ENCODE measurements around the gene HLA-DPB1.

DNA sequence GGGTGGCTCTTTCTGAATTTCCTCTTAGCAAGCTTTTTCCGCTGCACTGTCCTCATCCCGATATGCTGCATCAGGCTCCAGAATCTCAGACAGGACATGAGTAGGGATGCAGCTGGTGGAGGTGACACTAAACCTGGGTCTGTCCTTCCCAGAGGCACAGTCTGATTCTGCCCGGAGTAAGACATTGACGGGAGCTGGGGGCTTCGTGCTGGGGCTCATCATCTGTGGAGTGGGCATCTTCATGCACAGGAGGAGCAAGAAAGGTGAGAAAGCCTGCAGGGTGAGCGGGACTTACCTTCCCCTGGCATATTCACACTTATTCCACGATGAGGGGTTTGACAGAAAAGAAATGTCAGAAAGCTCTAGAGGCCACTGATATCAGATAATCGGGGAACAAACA lies 9.8 kb downstream of the HLA-DPB1 start:
- TF ChIP-seq EZH2 (IDR thresholded peaks at IDR 0.05; ENCODE audit: borderline replicate concordance, insufficient read depth, low read length, poor library complexity, severe bottlenecking) (no peak), POLR2AphosphoS5 (IDR thresholded peaks at IDR 0.05) (no peak), EP300 (conservative IDR thresholded peaks at IDR 0.05; ENCODE audit: poor library complexity, severe bottlenecking) (no peak), MXI1 (conservative IDR thresholded peaks at IDR 0.05; ENCODE audit: poor library complexity, severe bottlenecking) (no peak), RAD21 (conservative IDR thresholded peaks at IDR 0.05) (no peak)
- TF ChIP-seq, protein P1, sequence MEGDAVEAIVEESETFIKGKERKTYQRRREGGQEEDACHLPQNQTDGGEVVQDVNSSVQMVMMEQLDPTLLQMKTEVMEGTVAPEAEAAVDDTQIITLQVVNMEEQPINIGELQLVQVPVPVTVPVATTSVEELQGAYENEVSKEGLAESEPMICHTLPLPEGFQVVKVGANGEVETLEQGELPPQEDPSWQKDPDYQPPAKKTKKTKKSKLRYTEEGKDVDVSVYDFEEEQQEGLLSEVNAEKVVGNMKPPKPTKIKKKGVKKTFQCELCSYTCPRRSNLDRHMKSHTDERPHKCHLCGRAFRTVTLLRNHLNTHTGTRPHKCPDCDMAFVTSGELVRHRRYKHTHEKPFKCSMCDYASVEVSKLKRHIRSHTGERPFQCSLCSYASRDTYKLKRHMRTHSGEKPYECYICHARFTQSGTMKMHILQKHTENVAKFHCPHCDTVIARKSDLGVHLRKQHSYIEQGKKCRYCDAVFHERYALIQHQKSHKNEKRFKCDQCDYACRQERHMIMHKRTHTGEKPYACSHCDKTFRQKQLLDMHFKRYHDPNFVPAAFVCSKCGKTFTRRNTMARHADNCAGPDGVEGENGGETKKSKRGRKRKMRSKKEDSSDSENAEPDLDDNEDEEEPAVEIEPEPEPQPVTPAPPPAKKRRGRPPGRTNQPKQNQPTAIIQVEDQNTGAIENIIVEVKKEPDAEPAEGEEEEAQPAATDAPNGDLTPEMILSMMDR (IDR thresholded peaks at IDR 0.05; ENCODE audit: poor library complexity, severe bottlenecking): no peak
- TF ChIP-seq, protein P2, sequence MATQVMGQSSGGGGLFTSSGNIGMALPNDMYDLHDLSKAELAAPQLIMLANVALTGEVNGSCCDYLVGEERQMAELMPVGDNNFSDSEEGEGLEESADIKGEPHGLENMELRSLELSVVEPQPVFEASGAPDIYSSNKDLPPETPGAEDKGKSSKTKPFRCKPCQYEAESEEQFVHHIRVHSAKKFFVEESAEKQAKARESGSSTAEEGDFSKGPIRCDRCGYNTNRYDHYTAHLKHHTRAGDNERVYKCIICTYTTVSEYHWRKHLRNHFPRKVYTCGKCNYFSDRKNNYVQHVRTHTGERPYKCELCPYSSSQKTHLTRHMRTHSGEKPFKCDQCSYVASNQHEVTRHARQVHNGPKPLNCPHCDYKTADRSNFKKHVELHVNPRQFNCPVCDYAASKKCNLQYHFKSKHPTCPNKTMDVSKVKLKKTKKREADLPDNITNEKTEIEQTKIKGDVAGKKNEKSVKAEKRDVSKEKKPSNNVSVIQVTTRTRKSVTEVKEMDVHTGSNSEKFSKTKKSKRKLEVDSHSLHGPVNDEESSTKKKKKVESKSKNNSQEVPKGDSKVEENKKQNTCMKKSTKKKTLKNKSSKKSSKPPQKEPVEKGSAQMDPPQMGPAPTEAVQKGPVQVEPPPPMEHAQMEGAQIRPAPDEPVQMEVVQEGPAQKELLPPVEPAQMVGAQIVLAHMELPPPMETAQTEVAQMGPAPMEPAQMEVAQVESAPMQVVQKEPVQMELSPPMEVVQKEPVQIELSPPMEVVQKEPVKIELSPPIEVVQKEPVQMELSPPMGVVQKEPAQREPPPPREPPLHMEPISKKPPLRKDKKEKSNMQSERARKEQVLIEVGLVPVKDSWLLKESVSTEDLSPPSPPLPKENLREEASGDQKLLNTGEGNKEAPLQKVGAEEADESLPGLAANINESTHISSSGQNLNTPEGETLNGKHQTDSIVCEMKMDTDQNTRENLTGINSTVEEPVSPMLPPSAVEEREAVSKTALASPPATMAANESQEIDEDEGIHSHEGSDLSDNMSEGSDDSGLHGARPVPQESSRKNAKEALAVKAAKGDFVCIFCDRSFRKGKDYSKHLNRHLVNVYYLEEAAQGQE (IDR thresholded peaks at IDR 0.05; ENCODE audit: borderline replicate concordance): no peak

All from neural cell (in vitro differentiated cells).